Fibroblast of skin of abdomen (primary cell): ENCODE results near the gene RPL27A.

ENCODE experiments used
- DNase-seq: peaks from one replicate; pipeline ENCODE4 v3.0.0-alpha.2; 2013

RPL27A gene

DNA sequence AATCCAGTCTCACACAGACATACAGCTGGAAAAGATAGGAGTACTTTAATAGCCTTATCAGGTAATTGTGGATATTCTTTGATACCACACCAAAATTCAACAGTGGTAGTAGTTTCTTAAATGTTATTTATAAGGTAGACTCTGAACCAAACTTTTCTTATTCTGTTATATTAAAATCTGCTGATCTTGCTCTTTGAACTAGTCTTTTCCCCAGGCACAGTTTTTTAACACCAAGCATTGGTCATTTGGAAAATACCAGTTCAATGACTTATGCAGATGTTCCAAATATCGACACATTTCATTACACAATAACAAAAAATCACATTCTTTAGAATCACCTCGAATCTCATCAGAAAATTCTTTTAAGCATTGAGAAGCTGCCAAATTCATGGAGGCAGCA, 7.7 kb upstream of the RPL27A start:
- DNase-seq = no peak

DNA sequence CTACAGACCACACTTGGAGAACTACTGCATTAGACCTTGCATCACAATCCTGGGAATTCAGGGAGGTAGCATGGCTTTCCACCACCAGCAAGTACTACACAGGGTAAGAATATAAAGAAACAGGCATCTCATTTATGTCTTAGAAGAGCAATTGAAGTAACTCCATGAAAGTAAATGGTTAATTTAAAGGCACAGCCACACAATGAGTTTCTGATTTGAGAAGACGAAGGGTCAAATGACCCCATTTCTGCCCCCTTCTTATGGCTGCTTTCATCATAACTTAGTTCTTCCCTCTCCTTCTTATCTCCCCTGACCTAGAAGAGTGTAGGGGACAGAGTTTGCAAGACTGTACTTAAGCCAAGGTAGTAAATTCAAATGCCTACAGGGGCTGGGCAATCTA, 6.1 kb upstream of the RPL27A start:
- DNase-seq = no peak

DNA sequence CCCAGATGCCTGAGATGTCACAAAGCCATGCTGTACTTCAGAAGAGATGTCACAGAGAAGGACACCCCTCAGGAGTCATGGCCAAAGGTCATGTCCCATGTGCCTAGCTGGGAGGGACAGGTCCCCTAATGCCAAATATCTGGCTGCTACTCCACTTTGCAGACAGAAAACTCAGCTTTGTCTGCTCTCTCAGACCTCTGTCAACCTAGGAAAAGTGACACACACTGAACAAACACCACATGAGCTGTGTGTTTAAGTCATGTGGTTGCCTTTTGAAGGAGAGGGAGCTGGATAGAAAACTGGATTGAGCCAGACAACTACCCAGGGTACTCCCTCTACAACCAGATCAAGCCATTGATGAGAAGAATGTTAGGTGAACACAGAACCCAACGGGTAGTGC, 3.6 kb upstream of the RPL27A start:
- DNase-seq = no peak

DNA sequence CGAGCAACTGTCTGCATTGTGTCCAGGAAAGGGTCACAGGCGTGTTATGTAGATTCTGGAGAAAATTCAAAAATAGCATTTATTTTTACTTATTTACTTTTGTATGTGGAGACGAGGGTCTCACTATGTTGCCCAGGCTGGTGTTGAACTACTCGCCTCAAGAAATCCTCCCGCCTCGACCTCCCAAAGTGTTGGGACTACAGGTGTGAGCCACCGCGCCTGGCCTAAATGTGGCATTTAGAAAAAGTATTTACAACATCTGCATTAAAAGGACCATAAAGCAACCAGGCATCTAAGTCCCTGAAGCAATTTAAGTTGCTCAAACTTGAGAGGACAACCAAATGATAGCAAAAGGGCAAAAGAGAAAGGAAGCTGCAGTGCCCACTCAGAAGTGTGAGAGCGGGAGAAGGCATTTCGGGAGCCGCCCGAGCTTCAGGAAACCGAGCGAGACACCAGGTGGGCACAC, 722 bp upstream of the RPL27A start:
- DNase-seq = no peak

DNA sequence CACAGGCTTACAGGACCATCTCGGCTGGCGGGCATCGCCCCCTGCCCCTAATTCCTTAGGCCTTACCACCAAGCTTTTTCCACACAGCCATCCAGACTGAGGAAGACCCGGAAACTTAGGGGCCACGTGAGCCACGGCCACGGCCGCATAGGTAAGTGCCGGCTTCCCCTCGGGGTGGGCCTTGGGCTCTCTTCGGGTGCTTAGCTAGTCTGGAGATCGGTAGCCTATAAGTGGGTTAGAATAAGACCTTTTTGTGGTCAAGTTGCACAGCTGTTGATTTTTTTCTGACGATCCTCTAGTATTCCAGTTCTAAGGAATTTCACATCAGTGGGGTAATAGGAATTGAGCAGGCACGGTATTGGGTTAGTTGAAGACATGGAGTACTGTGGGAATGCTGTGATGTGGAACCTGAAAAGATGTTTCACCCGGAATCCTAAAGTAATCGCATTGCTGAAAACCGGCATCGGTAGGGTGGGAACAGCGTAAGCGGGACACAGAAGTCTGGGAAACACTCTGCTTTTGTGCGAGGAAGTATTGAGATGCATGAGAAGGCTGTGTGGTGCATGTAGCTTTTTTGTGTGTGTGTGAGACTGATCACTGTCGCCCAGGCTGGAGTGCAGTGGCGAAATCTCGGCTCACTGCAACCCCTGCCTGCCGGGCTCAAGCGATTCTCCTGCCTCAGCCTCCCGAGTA, 669 bp downstream of the RPL27A start:
- no peak for DNase-seq

DNA sequence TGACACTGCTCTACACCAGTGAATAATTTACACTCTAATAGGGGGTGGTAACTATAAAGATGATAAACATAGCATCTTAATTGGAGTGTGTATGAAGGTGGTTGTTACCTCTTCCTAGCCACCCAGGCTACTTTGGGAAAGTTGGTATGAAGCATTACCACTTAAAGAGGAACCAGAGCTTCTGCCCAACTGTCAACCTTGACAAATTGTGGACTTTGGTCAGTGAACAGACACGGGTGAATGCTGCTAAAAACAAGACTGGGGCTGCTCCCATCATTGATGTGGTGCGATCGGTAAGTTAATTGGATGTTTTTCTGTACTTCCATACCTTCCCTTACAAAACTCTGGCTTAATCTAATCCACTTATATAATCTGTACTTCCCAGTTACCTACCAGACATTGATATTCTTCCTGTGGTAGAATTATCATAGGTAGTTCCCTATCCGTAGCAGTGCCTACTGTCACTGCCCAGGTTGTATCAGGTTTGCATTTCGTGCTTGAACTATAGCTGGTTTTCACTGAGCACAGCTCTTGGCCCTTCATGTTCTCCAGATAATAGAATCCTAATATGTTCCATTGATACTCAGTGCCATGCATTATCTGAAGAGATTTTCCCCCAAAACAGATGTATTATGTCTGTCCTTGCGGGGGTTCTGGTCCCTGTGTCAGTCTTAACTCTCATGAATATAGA, 2.2 kb downstream of the RPL27A start:
- DNase-seq = no peak

DNA sequence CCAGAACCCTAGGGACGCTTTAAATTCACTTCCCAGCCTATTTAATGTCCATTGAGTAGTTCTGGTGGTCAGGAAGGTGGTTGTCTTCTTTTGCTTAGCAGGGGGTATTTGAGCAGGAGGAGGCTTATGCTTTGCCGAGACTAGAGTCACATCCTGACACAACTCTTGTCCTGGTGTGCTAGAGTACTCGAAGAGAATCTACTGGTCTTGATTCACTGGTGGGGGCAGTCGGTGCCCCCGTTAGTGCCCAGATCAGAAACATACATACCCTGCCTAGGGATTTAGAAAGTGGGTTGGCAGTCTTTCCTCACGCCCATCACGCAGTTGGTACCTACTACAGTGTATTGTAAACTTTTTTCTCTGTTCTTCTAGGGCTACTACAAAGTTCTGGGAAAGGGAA, 2.7 kb downstream of the RPL27A start:
- DNase-seq = no peak

DNA sequence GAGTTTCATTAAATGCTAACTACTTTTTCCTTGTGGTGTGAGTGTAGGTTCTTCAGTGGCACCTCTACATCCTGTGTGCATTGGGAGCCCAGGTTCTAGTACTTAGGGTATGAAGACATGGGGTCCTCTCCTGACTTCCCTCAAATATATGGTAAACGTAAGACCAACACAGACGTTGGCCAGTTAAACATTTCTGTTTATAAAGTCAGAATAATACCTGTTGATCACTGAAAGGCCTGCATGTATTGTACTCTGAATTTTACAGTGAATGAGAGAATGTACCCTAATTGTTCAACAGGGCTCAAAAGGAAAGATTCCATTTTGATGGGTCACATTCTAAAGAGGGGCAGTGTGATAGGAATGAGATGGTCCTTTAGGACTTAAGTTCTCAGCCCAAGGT, 3.2 kb downstream of the RPL27A start:
- no peak for DNase-seq

DNA sequence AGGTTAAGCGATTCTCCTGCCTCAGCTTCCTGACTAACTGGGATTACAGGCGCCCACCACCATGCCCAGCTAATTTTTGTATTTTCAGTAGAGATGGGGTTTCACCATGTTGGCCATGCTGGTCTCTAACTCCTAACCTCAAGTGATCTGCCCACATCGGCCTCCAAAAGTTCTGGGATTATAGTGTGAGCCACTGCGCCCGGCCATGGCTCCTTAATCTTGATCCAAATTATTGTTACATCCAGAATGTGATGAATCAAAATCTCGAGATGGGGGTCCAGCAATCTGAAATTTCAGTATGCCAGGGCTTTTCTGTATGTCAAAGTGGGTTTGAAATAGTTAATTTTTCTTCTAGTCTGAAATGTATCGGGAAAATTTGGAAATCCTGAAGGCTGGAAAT, 3.7 kb downstream of the RPL27A start:
- no peak for DNase-seq

DNA sequence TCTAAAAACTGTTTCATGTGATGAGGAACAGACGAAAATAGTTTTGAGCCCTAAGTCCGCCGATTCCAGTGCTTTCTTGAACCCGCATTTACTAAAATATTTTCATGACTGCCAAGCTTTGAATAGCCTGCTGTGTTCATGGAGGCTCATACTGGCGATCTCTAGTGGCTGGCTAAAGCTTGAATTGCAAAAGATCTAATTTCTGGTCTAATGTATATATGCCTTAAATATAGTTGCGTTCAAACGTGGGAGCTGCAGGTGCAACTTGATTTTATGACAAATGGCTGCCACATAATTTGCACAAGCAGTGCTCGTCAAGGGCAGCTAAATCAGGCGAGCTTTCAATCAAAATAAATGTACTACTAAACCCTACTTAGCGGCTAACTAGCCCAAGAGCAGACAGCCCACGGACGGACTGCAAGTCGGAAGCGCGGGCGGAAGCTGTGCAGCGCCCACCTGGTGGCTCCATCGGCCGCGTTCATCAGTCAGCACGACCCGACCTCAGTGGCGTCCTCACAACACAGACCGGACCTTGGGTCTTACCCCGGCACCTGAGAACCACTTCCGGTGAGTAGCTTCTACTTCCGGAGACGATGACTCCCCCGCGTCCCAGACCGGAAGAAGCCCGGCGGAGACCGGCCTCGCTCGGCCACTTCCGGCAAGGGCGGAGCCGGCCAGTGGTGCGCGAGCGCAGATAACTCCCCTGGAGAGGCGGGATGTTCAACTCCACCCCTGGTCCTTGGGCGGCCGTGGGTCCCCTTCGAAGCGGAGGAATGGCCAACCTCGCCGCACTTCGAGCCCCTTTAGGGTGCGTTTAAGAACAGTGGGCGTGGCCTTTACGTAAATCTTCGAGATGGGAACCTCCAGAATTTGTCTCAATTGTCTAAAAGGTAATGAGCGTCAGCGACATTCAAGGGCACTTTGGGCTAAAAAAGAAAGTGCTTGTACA, 6.1 kb downstream of the RPL27A start:
- DNase-seq = peak; percentile 95

DNA sequence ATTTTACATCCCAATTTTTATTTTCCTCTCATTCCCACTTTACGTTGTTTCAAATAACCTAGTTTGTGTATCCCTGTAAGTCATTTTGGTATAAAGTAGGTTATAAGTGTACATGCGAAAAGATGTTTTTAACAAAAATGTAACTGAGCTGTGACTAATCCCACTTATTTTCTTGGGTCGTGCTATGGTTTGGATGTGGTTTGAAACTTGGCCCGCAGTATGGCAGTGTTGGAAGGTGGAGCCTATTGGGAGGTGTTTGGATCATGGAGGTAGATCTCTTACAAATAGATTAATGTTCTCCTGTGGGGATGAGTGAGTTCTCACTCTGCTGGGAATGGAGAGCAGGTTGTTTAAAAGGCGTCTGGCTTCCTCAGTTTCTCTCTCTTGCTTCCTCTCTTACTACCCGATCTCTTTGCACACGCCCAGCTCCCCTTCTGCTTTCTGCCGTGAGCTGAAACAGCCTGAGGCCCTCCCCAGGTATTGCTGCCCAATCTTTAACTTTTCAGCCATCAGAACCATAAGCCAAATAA, 7.2 kb downstream of the RPL27A start:
- peak; percentile 24 for DNase-seq

DNA sequence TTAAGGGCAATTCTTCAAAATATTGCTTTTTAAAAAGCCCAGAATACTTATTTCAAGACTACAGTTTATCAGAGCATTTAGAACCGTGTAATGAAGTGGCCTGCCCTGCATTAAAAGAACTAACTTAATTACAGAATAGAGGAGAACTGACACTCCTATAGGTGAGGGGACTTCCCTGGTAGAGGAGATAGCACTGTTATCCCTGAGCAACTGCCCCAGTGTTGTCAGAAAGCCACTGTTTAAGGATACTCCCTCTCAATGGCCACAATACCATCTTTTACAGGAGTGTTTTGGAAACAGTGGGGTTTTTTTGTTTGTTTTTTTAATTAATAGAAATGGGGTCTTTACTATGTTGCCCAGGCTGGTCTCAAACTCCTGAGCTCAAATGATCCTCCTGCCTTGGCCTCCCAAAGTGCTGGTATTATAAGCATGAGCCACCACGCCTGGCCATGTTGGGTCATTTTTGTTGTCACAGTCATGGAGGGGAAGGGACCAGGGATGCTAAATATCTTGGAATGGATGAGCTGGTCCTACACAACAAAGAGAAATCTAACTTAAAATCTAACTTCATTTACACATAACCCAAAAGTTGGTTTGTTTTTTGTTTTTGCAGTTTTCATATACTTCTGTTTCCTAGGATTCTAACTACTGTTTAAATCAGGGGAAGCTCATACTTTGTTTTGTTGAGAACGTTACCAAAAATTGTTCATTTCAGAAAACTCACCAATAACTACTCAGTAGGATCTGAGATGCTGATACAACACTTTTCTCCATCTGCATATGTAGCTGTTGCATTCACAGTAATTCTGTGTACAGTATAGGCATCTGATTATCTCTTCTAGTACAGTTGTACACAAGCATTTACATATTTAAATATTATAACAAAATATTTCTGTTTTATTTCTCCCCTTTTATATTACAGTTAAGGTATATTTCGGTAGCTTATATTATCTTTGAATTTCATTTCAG, 8.1 kb downstream of the RPL27A start:
- no peak for DNase-seq

DNA sequence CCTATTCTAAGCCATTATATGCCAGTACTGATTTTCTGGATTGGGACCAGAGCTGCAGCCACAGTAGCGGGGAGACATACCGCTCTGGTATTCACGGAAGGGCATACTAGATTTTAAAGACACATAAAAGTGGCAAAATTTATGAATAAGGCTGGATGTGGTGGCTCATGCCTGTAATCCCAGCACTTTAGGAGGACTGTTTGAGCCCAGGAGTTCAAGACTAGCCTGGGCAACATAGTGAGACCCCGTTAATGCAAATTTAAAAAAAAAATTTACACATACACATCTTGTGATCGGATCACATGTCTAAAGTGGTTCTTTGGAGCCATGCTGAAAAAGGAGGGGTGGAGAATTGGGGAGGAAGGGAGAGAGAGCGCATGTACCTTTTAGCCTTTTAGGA, 9.0 kb downstream of the RPL27A start:
- DNase-seq = no peak

DNA sequence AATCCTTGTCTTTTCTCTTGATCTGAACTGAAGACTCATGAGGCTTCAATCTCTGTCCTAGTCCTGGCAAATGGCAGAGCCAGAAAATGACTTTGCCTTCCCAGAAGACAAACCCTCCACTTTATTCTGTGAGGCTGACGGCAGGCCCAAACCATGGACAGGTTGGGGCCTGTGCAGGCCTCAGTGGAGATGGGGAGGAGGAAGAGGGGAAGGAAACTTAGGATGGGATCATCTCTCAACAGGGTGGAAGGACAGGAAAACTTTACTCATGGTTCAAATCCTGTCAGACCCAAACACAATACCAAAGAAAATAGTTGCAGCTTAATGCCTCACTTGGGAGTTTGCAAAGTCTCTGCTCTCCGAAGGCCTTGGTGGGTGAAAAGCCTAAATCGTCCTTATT, 9.8 kb downstream of the RPL27A start:
- DNase-seq = no peak

DNA sequence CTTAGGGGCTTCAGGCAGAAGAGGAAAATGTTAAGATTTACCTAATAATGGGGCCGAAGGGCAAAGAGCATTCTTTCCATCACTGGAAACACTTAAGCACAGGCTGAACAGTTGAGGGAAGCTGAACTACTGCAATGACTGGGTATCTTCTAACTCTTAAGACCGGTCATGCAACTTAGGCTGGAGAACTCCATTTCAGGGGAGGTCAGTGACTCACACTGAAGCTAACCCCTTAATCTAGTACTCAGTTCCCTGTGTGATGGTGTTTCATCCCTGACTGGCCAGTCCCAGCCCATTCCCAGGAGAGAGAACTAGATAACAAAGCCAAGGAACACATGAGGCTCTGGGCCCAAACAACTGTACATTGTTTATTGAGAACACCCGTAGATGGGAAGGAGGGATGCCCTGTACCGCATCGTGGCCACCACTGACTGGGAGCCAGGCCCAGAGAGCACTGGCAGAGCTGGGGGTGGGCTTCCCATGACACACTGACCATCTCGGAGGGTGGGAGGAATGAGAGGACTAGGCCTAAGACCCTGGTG, 10.5 kb downstream of the RPL27A start:
- DNase-seq = no peak

DNA sequence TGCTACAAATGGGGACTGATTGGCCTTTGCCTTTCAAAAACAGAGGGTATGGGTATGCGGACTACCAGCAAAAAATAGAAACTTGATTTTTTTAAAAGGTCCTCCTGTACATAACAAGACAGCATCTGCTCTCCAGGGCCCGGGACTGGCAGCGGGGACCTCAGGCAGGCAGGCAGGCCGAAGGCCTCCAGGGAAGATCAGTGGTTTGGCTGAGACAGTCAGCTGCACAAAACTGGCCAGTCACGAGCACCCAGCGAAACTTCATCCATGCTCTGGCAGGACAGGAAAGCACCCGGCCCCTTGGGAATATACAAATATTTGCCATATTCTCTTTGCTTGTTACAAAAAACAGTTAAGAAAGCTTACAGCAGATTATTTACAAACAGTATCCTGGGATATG, 11.0 kb downstream of the RPL27A start:
- no peak for DNase-seq

DNA sequence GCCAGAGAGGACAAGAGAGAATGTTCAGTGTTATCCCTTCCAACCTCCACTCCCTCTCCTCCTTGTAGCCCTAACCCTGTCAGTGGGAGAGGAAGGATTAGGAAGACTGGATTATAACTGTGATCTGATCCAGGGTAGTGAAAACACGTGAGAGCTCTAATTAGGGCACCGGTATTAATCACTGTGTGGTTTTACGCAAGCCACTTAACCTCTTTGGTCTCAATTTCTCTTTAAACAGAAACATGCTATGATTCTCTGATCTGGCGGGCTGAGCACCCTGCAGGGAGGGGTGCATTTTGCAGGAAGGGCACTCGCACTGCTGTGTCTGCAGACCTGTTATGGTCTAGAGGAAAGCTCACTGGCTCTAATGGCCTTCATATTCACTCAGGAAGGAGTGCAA, 11.5 kb downstream of the RPL27A start:
- DNase-seq = no peak

DNA sequence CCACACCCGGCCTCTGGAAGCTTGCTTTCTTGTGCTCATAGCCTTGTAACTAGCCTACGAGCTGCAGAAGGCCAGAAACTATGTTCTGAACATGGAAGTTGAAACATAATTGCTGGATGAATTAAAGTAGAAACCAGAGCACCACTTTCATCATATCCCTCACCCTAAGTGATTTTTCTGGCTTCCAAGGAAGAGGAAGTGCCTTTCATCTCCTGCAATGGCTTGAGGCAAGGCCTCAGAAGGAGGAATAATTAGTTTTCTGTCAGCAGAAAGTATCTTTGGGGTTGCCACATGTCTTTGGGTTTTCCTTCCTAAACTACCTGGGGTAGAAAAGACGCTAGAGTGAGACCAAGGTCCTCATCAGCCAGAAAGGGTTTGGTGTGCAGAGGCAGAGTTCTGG, 14.5 kb downstream of the RPL27A start:
- DNase-seq = no peak

DNA sequence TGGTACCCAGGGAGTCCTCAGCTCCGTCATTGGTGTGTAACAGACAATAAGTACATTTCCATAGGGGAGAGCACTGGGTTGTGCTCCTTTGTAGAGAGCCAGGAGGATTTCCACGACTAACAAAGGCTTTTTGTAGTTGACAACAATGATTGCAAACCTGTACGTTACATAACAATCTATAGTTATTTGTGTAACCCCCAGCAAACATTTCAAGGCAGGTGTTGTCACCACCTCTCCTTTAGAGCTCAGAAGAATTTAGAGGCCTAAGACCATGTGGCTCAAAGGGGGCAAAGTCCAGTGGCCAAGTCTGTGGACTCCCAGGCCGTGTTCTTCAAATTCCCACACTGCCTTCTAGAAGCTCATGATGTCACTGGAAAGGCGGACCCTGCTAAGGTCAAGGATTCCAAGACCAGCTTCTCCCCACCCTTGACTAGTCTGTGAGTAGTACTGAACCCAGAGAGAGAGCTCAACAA, 15.8 kb downstream of the RPL27A start:
- DNase-seq = no peak

DNA sequence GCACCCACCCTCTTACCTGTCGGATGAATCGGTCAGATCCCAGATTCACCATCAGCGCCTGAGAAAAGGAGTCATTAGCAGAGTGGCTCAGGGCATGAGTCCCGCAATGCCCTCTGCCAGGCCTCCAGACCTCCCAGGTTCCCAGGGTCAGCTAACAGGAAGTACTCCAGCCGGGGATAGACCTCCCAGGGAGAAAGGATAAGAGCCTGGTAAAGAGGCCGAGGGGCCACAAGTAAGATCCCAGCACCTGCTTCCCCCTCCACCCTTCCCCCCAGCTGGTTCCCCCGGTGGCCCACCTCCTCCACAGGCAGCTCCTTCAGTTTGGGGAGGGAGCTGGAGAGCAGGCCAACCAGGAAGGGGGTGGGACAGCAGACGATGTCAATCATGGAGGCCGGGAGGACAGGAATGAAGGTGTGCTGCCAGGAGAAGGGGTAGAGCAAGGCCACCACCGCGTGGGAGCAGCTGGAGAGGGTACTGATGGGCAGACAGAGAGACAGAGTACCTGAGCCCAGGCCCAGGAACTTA, 16.4 kb downstream of the RPL27A start:
- DNase-seq = no peak

DNA sequence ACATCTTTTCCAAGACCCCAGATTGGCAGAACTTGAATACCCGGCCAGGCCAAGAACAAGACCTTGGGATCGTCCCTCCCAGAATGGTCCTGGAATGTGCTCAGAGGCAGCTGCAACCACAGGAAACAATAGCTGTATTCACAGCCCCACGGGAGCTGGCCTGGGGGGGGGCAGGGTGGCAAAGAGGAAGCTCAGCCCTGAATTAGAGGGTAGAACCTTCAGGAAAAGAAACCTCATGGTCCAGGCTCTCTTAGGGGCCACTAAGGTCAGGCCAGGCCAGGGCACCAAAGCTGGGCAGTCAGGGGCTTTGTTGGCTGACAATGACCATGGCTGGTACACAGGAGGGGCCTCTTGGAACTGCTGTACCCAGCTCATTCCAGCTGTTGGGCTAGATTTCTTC, 17.3 kb downstream of the RPL27A start:
- DNase-seq = peak; percentile 68
